ENCODE data around the gene MRPS26.

MRPS26 gene

DNA sequence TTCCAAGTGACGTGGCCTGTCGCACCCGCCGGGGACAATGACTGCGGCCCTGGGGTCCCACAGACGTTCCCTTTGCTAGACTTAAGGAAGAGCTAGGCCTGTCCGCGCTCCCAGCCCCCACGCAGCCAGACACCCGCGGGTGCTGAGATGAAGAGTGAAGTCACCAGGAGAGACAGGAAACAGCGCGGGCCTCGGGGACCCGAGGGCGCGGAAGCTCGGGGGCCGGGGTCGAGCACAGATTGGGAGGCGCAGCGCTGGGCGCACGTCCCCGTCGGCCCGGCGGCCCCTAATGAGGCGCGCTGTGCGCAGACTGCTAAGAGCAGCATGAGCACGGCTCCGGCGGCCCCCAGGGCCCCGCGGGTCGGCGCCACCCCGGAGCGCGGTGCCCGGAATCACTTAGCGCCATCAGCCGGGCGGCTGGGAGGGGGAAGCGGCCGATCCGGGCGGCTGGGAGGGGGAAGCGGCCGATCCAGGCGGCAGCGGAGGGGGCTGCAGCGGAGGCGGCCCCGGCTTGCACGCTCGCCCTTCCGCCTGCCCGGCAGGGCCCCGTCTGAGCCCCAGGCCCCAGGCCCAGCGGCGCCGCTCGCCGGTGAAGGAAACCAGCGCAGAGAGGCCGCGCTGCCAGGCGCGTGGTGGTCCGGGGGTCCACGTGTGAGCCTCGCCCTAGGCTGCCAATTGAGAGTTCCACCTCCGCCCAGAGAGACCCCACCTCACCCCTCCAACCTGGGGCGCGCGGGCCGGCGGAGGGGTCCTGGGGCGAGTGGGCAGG is 46.9 kb downstream of the MRPS26 start:
- H3K27ac Mint-ChIP-seq: peak overlapping the region in 1 of 3 experiments; percentile 21
- H3K27me3 Mint-ChIP-seq (ENCODE audit: low read depth): peaks cover 54% of the 10 kb centered on the region
- no peaks in the 10 kb centered on the region for H3K9me3 Mint-ChIP-seq
- H3K4me1 Mint-ChIP-seq: no peaks in the 10 kb centered on the region
- H3K36me3 Mint-ChIP-seq (ENCODE audit: low read depth): no peaks in the 10 kb centered on the region
- peak overlapping the region; percentile 54 to 79 (median 72) for H3K4me3 Mint-ChIP-seq
- TF ChIP-seq, protein P1, sequence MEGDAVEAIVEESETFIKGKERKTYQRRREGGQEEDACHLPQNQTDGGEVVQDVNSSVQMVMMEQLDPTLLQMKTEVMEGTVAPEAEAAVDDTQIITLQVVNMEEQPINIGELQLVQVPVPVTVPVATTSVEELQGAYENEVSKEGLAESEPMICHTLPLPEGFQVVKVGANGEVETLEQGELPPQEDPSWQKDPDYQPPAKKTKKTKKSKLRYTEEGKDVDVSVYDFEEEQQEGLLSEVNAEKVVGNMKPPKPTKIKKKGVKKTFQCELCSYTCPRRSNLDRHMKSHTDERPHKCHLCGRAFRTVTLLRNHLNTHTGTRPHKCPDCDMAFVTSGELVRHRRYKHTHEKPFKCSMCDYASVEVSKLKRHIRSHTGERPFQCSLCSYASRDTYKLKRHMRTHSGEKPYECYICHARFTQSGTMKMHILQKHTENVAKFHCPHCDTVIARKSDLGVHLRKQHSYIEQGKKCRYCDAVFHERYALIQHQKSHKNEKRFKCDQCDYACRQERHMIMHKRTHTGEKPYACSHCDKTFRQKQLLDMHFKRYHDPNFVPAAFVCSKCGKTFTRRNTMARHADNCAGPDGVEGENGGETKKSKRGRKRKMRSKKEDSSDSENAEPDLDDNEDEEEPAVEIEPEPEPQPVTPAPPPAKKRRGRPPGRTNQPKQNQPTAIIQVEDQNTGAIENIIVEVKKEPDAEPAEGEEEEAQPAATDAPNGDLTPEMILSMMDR (IDR thresholded peaks at IDR 0.05; ENCODE audit: unreplicated experiment in 3 of 3): no peak

DNA sequence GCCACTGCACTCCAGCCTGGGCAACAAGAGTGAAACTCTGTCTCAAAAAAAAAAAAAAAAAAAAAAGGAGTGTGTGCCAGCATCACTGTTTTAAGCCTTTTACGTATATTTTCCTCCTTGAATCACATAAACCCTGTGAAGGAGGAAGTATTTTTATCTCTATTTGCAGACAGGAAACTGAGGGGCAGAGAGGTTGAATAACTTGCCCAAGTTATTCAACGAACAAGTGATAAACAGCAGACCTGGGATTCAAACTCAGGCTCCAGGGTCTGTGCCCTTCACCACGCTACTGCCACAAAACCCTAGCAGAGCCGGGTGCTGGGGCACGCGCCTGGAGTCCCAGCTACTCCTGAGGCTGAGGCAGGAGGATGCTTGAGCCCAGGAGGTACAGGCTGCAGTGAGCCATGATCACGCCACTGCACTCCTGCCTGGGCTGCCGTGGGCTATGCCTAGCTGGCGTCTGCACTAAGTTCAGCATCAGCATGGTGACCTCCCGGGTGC is 48.1 kb downstream of the MRPS26 start:
- H3K36me3 Mint-ChIP-seq (ENCODE audit: low read depth): no peaks in the 10 kb centered on the region
- H3K4me3 Mint-ChIP-seq: no peak overlapping the region
- TF ChIP-seq, protein P1 (IDR thresholded peaks at IDR 0.05; ENCODE audit: unreplicated experiment in 3 of 3): no peak
- H3K27ac Mint-ChIP-seq: no peak overlapping the region
- H3K9me3 Mint-ChIP-seq: no peaks in the 10 kb centered on the region
- H3K4me1 Mint-ChIP-seq: no peaks in the 10 kb centered on the region
- peaks cover 45% of the 10 kb centered on the region for H3K27me3 Mint-ChIP-seq (ENCODE audit: low read depth)

DNA sequence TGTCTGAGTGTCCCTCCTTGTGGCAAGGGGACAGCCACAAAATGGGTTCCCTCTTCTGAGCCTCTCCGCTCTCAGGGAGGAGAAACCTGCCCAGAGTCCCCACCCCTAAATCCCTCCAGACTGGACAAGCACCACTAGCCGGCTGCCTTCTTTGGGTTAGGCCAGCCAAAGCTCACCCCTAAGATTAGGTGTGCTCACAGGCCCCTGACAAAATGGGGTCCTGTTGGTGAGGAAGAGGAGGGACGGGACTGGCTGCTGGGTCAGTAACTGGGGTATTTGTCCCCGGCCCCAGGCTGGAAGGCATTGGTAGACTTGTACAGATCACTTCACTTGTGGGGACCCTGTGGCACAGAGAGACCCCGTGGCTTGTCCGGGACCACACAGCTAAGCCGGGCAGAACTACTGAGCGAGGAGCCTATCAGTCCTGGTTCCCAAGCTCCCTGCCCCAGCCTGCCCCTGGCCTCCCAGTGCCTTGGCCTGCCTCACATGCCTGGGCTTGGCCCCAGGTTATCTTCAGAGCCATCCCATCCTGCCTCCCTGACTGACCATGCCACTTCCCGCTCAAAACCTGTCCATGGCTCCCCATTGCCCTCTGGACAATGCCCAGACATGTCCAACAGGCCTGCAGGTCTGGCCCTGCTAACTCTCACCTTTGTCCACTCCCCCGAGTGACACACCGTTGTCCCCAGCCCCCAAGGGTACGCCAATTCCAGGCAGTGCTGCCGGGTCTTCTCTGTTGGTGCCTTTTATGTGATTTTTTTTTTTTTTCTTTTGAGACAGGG is 49.2 kb downstream of the MRPS26 start:
- Mint-ChIP-seq H3K4me3 (peak overlapping the region in 1 of 3 experiments; percentile 9), H3K4me1 (no peaks in the 10 kb centered on the region), H3K27me3 (ENCODE audit: low read depth) (peaks cover 39% of the 10 kb centered on the region), H3K36me3 (ENCODE audit: low read depth) (no peaks in the 10 kb centered on the region), H3K9me3 (no peaks in the 10 kb centered on the region), H3K27ac (no peak overlapping the region)
- TF ChIP-seq, protein P1 (IDR thresholded peaks at IDR 0.05; ENCODE audit: unreplicated experiment in 3 of 3): no peak

Data from nephron (organoid).